SKM-1 treated with dmso at 0.1 percent for 144 hours (cell line): ENCODE data around the gene SYK.

Source experiments
- DNase-seq: peaks from one replicate; lab custom pipeline; 2025; ENCODE audit not compliant: unreplicated experiment; lab: John Stamatoyannopoulos, UW

The SYK gene

GRCh38 chr9:90903766-90904424 lies 102.3 kb downstream of the SYK start:
- no peak for DNase-seq

GRCh38 chr9:90904706-90905478 lies 103.3 kb downstream of the SYK start:
- DNase-seq, result no peak

DNA sequence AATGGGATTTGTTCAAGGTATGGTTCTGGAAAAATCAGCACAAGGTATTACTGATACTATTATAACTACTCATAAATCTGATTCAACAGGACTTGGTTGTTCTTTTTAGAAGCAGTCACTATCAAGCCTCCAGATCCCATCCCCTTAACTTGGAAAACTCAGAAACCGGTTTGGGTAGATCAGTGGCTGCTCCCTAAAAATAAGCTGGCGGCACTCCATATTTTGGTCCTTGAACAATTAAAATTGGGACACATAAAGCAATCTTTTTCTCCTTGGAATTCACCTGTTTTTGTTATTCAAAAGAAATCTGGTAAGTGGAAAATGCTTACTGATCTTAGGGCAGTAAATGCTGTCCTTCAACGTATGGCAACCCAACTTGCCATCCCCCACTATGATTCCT lies 104.2 kb downstream of the SYK start:
- no peak for DNase-seq

DNA sequence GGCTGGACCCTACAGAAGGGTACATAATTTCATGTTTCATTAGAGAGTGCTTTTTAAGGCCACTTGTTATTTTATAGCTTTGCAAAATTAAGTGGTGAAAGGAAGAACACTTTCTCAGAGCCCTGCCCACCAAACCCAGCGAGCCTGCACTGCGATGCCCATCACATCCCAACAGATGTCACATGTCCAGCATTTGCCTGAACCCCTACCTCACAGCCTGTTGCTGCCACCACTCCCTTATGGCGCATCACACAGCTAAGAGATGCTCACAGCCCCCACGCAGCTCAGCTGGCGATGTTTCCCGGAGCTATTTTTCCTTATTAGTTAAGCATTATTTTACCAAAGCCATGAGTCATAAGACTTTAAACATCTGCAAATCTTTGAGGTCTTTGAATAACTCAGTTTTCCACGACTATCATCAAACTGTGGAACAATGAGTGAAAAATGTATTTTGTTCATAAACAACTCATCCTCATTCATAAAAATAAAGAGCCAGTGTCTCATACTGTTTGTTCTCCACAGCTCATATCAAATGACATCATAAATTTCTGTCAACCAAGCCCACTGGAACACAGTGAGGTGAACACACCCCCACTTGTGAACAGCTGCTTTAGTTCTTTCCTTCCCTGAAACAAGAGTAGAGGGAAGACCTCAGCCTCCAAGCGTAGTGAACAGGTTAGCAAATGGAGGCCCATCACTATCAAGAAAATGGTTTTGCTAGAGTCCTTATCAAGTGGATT lies 104.9 kb downstream of the SYK start:
- DNase-seq, result no peak

GRCh38 chr9:90907056-90907445 lies 105.4 kb downstream of the SYK start:
- DNase-seq, result no peak

DNA sequence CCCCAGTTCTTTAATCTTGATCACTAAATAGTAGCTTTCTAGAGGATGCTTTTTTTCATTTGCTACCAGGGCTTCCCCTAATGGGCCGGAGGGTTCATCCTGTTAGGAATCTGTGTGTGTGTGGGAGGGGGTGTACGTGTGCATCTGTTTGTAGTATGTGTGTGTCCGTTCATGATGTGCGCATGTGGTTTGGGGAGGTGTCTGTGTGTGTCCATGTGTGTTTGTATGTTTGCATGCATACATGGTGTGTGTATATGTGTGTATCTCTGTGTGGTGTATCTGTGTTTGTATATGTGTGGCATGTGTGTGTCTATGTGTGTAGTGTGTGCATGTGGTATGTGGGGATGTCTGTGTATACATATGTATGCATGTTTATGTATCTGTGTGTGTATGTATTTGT lies 106.2 kb downstream of the SYK start:
- no peak for DNase-seq

DNA sequence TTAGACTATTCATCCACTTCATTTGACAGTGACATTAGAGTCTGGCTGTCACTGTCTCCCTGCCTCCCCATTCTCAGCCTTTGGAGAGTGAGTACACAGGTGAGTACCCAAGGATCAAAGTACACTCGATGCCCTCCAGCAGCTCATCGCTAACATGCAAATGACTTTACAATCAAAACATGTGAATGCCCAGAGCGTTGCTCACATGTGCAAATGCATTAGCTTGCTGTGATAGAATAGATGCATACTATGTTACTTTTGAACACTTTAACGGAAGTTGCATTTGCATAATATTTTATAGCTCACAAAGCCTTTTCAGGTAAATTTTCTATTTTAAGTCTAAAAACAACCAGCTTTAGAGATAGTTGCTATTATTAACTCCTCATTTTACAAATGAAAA lies 107.6 kb downstream of the SYK start:
- no peak for DNase-seq

DNA sequence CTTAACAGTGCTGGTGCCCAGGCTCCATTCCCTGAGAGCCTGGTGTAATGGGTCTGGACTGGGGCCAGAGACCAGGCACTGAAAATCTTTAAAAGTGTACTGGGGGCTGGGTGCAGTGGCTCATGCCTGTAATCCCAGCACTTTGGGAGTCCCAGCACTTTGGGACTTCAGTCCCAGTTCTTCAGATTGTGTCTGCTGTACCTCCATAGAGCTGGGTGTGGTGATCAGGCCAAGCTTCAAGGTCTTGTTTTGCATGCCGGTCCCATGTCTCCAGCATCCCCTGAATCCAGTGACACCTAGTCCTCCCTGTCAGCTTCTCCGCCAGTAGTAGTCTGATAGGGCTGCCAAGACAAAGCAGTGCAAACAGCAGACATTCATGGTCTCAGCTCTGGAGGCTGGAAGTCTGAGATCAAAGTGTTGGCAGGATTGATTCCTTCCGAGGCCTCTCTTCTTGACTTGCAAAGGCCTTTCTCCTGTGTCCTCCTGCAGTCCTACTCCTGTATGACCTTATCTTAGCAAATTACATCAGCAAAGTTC lies 108.2 kb downstream of the SYK start:
- DNase-seq, result no peak

- DNase-seq, result no peak
Observed at GRCh38 chr9:90914196-90914595, 112.6 kb downstream of the SYK start.

- DNase-seq, result peak; percentile 7
Observed at GRCh38 chr9:90914868-90915483, 113.4 kb downstream of the SYK start.

- no peak for DNase-seq
Observed at GRCh38 chr9:90915693-90916092, 114.1 kb downstream of the SYK start.

DNA sequence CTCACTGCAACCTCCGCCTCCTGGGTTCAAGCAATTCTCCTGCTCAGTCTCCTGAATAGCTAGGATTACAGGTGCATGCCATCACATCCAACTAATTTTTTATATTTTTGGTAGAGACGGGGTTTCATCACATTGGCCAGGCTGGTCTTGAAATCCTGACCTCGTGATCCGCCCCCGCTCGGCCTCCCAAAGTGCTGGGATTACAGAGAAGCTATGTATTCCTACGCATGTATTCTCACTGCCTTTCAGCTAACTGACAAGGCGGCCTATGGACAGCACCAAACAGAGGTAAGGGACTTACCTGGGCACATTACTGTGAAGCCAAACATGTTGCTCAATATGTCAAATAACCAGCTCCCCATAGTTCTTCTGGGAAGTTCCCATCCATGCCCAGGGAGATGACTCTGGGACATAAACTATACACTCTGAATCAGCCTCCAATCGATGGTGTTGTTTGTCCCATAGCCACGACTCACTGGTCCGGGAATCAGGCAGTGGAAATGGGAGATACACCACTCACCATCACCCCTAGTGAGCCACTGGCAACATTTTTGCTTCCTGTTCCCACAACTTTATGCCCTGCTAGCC lies 114.6 kb downstream of the SYK start:
- no peak for DNase-seq

GRCh38 chr9:90919883-90920282 lies 118.3 kb downstream of the SYK start:
- no peak for DNase-seq

GRCh38 chr9:90921104-90921503 lies 119.5 kb downstream of the SYK start:
- no peak for DNase-seq

DNA sequence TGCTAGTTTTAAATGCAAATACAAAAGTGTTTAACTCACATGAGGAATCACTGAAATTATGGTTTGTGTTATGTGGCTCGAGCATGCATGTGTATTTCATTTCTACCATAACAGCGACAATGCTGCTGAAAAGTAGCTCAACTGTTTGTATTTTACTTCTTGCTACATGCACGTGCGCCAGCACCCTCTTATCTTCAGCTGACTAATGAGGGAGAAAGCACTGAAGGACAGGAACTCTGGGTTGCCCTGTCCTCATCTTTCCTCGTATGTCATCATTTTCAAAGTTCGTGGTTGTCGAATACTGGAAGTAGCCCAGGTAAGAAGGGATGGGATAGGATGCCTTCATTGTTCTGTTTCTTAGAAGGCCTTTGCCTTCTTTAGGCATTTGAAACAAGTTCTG lies 120.3 kb downstream of the SYK start:
- DNase-seq, result no peak

DNA sequence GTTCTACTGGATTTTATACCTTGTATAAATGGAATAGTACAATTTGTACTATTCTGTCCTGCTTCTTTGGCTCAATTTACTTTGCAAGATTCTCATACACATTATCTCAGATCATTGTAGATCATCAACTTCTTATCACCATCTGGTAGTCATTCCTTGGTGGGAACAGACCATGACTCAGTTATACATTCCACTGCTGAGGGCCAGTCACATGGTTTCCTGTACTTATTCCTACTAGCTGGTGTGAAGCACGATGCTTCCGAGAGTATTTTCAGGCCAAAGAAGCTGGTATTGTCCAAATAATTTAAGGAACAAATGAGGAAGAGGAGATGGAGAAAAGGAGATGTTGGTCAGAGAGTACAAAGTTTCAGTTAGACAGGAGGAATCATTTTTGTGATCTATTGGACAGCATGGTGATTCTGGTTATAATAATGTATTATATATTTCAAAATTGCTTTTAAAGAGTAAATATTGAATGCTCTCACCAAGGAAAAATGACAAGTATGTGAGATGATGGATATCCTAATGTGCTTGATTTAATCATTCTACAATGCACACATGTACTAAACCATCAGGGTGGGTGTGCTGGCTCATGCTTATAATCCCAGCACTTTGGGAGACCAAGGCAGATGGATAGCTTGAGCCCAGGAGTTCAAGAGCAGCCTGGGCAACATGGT lies 124.1 kb downstream of the SYK start:
- DNase-seq, result no peak

DNA sequence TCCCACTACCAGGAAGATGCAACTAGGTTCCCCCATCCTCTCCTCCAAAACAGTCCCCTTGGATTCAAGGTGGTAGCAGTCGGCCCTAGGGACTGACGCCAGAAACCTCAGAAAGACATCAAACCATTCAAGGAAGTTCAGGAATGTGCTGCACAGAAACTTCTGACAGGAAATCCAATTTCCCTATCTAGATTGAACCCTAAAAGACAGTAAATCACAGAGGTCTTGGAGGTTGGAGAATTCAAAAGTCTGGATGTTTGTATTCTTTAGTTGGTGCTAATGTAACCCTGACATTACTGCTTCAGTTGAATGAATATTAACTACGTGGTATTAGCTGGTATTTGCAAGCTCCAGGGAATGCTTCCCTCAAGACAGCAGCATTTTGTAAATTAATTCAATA lies 125.3 kb downstream of the SYK start:
- DNase-seq, result no peak

- DNase-seq, result no peak
Observed at GRCh38 chr9:90927496-90927895, 125.9 kb downstream of the SYK start.

- no peak for DNase-seq
Observed at GRCh38 chr9:90929626-90930025, 128.0 kb downstream of the SYK start.

GRCh38 chr9:90933468-90933867 lies 131.8 kb downstream of the SYK start:
- DNase-seq, result no peak
